Spleen (tissue), 7 donors: ENCODE data around the gene NADK.
A peak's percentile ranks its signal among the peaks of the same experiment; 100 is the strongest.

Source experiments
- CTCF ChIP-seq, 11 experiments: fragments of 200-600 bp in 7 of 11; fragments of 450-650 bp in 4 of 11; sonication (generic) in 4 of 11; IDR thresholded peaks in 8 of 11; conservative IDR thresholded peaks in 3 of 11; 1 replicate in 7 of 11; 2 replicates in 4 of 11; pipeline versions ENCODE4 v1.4.0 to v1.8.0; 2016 to 2021; ENCODE audit warnings: antibody characterized with exemption in 11 of 11, inconsistent platforms in 4 of 11, mild to moderate bottlenecking in 1 of 11
- POLR2A ChIP-seq, 3 donors: fragments of 450-650 bp; IDR thresholded peaks; one replicate each; pipeline ENCODE4 v1.5.1; 2017; ENCODE audit warnings: antibody characterized with exemption in 3 of 3, mild to moderate bottlenecking in 1 of 3
- POLR2AphosphoS5 ChIP-seq, 3 donors: sonication (generic); formaldehyde crosslinking; IDR thresholded peaks; one replicate each; pipeline ENCODE4 v1.5.1; 2017; ENCODE audit warnings: antibody characterized with exemption in 3 of 3
- donor health status: DM: no; HTN: no; CAD: no; lungs with moderate emphysema.
- donor health status: DM: no; HTN: no; CAD: no.
- donor health status: DM: no; HTN: no; CAD: no.

- TF ChIP-seq CTCF (IDR thresholded peaks at IDR 0.05 in 8 of 11, conservative IDR thresholded peaks at IDR 0.05 in 3 of 11), result no peak
- TF ChIP-seq POLR2AphosphoS5 (IDR thresholded peaks at IDR 0.05), result peak in 1 of 3 donors; percentile 46
- TF ChIP-seq POLR2A (IDR thresholded peaks at IDR 0.05), result no peak
Measured at GRCh38 chr1:1755852-1756251, 22.4 kb downstream of the NADK start.
